Subcutaneous abdominal adipose tissue (tissue), 5 donors: ENCODE measurements around the gene SLC22A23.

Source experiments
- H3K27ac ChIP-seq: one replicate; pipeline ENCODE4 v1.7.0; 2013; ENCODE audit warnings: low read depth, mild to moderate bottlenecking, inconsistent platforms, low read length, moderate library complexity
- H3K27me3 ChIP-seq, 5 donors: one replicate each; pipeline ENCODE4 v1.7.0; 2013; ENCODE audit warnings: low read length in 5 of 5, inconsistent platforms in 1 of 5; ENCODE audit not compliant: control insufficient read depth in 5 of 5, insufficient read depth in 4 of 5
- H3K36me3 ChIP-seq, 5 donors: one replicate each; pipeline ENCODE4 v1.7.0; 2013; ENCODE audit warnings: low read length in 5 of 5; ENCODE audit not compliant: control insufficient read depth in 5 of 5, insufficient read depth in 5 of 5
- H3K4me1 ChIP-seq, 5 donors: one replicate each; pipeline ENCODE4 v1.7.0; 2013; ENCODE audit warnings: low read length in 5 of 5, mild to moderate bottlenecking in 3 of 5, moderate library complexity in 1 of 5; ENCODE audit not compliant: control insufficient read depth in 5 of 5, insufficient read depth in 5 of 5
- H3K4me3 ChIP-seq, 5 donors: one replicate each; pipeline ENCODE4 v1.7.0; 2013; ENCODE audit warnings: low read length in 5 of 5, low read depth in 1 of 5
- H3K9ac ChIP-seq, 5 donors: one replicate each; pipeline ENCODE4 v1.7.0; 2013; ENCODE audit warnings: low read length in 5 of 5, mild to moderate bottlenecking in 4 of 5, moderate library complexity in 3 of 5
- H3K9me3 ChIP-seq, 5 donors: one replicate each; pipeline ENCODE4 v1.7.0; 2013; ENCODE audit warnings: low read length in 5 of 5; ENCODE audit not compliant: control insufficient read depth in 5 of 5
- donor health status: healthy.
- donor health status: healthy.
- donor health status: healthy.
- donor health status: healthy.
- donor health status: healthy.

SLC22A23 gene

DNA sequence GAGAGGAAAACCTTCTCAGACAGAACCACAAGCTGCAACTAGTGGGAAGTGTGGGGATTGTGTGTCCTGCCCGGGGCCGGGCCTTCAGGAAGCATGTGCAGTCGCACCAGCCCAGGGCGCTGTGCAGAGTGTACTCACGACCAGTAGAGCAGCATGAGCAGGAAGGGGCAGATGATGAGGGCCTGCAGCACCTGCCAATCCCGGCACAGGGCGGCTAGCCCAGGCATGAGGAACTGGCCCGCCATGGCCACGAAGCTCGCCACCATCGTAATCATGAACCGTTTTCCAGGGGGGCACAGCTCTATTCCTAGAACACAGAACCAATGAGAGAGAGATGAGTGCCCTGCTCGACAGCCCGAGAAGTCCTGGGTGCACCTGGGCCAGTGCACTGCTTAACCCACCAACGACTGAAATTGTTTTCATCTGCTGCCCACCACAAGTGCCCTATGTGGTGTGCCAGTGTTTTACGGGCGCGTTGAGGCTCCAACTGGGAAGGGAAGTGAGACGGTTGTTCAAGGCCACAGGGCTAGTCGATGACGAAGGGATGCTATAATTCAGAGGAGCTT, 133.1 kb downstream of the SLC22A23 start:
- H3K9me3 ChIP-seq = no peaks in the 10 kb centered on the region
- H3K27ac ChIP-seq = peak overlapping the region; percentile 60
- H3K36me3 ChIP-seq = peaks cover 0 to 8% (median 5%) of the 10 kb centered on the region in 5 donors
- H3K4me3 ChIP-seq = peak overlapping the region in 1 of 5 donors; percentile 9
- H3K9ac ChIP-seq = no peak overlapping the region
- peaks cover 5 to 35% (median 22%) of the 10 kb centered on the region in 5 donors for H3K4me1 ChIP-seq
- H3K27me3 ChIP-seq = no peaks in the 10 kb centered on the region

DNA sequence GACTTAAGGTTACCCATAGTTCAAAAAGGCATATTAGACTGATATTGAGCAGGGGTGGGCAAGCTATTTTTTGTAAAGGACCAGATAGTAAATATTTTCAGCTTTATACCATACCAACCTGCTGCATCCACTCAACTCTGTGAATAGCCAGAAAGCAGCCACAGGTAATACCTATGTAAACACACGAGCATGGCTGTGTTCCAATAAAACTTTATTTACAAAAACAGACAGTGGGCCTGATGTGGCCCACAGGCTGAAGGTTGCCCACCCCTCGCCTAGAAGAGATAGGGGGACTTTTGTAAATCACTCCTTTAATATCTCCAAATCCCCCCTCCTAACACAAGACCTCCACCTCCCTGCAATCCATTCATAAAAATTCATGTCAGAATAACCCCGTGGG, 133.7 kb downstream of the SLC22A23 start:
- H3K9ac ChIP-seq = no peak overlapping the region

DNA sequence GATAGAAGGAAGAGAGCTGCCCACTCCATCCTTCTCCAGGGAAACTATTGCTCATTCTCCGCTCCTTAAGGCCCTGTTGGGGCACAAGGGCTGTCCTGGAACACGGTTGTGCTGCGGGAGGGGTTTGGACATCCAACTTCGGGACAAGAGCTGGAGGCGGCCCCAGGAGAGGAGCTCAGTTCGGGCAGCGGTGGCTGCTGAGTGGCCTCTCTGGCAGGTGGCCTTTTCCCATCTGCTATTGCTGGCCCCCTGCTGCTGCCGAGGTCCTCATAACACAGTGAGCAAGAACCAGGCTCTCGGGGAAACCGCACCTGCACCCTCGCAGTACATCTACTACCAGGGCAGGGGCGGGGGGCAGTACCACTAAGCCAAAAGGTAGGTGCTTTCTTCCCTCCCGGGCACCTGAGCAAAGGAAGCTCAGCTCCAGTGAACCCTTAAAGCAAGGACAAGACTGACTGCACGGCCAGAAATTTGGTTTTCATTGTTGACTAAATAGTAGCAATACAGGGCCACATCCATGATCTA, 134.4 kb downstream of the SLC22A23 start:
- Histone ChIP-seq H3K27ac (peak overlapping the region; percentile 29), H3K4me3 (no peak overlapping the region), H3K9me3 (no peaks in the 10 kb centered on the region), H3K36me3 (peaks cover 0 to 8% (median 5%) of the 10 kb centered on the region in 5 donors), H3K9ac (no peak overlapping the region), H3K27me3 (no peaks in the 10 kb centered on the region), H3K4me1 (peaks cover 5 to 35% (median 26%) of the 10 kb centered on the region in 5 donors)

More for the DNA sequence above, 133.7 kb downstream of the SLC22A23 start:
- H3K4me1 ChIP-seq = peaks cover 5 to 35% (median 22%) of the 10 kb centered on the region in 5 donors
- H3K27ac ChIP-seq = no peak overlapping the region
- H3K9me3 ChIP-seq = no peaks in the 10 kb centered on the region
- H3K27me3 ChIP-seq = no peaks in the 10 kb centered on the region
- no peak overlapping the region for H3K4me3 ChIP-seq
- peaks cover 0 to 8% (median 5%) of the 10 kb centered on the region in 5 donors for H3K36me3 ChIP-seq

DNA sequence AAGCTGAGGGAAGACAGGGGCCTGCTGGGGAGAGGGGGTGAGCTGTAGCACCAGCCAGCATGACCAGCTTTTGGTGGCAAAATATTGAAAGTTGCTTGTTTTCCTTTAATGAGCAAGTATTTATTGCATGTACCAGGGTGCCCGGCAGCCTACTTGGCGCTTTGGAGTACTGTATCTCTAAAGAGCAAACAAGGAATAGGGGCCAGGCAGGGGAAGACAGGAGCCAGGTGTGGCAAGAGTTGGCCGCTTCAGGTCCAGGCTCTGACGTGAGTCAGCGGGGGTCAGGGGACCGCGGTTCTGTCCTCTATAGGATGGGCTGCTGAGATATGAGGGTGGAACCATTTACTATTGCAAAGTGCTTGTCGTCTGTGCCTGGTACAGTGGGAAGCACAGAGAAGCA, 135.0 kb downstream of the SLC22A23 start:
- no peaks in the 10 kb centered on the region for H3K27me3 ChIP-seq
- H3K9me3 ChIP-seq = no peaks in the 10 kb centered on the region
- H3K36me3 ChIP-seq = peaks cover 0 to 13% (median 5%) of the 10 kb centered on the region in 5 donors
- no peak overlapping the region for H3K27ac ChIP-seq
- H3K4me3 ChIP-seq = no peak overlapping the region
- H3K9ac ChIP-seq = no peak overlapping the region
- H3K4me1 ChIP-seq = peaks cover 5 to 35% (median 22%) of the 10 kb centered on the region in 5 donors

DNA sequence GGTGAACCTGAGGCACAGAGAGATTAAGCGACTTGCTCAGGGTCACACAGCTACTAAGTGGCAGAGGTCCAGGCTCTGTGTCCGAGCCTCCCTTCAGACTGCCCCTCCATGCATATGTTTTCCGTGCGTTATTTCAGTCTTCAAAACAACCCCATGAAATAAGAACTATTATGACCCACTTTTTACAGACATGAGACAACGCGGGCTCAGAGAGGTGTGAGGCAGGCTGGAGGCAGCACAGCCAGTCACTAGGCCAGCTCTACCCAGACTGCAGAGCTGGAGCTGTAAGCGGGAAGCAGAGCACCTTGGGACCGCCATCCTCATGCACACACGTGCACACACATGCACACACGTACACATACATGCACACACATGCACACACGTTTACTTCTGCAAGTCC, 135.8 kb downstream of the SLC22A23 start:
- no peak overlapping the region for H3K9ac ChIP-seq
- H3K4me1 ChIP-seq = peaks cover 5 to 33% (median 16%) of the 10 kb centered on the region in 5 donors
- H3K27me3 ChIP-seq = no peaks in the 10 kb centered on the region
- no peak overlapping the region for H3K27ac ChIP-seq
- no peaks in the 10 kb centered on the region for H3K9me3 ChIP-seq
- no peak overlapping the region for H3K4me3 ChIP-seq
- H3K36me3 ChIP-seq = peaks cover 0 to 16% (median 5%) of the 10 kb centered on the region in 5 donors

DNA sequence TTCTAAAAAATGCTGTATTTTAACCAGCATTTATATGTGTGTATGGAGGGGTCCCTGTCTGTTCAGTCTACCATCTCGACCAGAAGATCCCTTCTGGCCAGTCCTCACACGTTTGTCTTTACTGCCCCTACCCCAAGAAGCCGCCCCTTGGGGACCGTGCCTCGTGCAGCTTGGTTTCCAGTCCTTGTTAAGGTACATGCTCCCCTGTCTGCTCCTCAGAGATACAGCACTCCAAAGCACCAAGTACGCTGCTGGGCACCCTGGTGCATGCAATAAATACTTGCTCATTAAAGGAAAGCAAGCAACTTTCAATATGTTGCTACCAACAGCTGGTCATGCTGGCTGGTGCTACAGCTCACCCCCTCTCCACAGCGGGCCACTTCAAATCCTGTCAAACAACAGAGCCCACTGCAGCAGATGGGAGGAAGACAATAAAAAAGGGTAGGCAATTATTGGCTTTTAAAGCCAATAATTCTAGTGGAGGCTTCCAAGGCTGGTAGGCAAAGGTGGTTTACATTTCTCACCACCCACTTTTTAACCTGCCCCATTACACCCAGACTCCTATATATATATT, 136.5 kb downstream of the SLC22A23 start:
- no peak overlapping the region for H3K9ac ChIP-seq

DNA sequence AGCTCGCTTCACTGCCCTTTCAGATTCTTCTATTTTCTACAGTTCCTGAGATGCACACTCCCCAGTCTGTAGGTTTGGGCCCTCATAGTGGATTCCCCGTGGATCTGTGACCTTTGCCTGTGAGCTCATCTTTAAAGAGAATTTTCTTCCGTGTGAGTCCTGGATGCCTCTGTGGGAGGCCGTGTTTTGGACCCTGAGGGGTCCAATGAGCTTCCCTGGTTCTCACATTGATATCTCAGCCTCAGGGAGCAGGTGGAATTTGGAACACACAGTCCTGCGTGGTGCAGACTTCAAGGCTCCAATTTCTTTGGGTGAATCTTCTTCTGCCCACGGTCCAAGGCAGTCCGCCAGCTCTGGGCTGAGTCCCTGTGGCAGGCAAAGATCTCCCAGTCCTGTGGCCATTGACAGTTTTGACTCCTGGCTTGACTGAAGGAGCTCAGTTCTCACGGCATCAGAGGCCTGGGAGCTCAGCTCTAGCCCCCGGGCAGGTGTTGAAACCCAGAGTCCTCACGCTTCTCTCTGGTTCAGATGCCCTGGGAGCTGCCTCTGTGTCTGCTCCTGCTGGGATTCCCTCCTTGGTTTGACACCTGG, 137.1 kb downstream of the SLC22A23 start:
- no peak overlapping the region for H3K27ac ChIP-seq
- no peaks in the 10 kb centered on the region for H3K9me3 ChIP-seq

More for the DNA sequence above, 136.5 kb downstream of the SLC22A23 start:
- Histone ChIP-seq H3K9me3 (no peaks in the 10 kb centered on the region), H3K27me3 (no peaks in the 10 kb centered on the region), H3K4me3 (no peak overlapping the region), H3K27ac (no peak overlapping the region), H3K4me1 (peaks cover 4 to 32% (median 11%) of the 10 kb centered on the region in 5 donors), H3K36me3 (peaks cover 0 to 16% (median 5%) of the 10 kb centered on the region in 5 donors)

DNA sequence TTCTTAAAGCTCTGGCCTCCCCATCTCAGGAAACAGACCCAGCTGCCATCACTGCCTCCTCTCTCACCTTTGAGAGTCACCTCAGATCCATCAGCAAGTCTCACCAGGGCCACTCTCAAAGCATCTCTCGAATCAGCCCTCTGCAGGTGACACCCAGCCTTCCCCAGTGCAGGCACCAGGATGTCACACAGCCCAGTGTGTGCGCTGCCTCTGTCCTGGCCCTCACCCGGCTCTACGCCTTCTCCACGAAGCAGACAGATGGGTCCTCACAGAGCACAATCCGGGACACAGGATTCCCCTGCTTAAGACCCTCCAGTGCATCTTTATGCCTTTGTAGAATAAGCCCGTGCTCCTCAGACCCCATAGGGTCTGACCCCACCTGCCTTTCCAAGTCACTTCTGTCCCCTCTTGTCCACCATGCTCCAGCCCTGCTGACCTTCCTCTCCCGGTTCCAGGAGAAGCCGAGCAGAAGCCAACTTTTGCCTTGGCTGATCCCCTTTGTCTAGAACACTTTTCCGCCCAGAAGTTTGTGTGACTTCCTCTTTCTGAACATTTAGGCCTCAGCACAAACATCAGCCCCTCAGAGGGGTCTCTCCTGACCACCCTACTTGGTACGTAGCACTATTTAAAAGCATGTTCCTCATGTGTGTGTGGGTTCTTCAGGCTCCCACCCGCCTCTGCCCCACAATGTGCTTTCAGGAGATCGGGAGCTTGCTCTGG, 137.9 kb downstream of the SLC22A23 start:
- Histone ChIP-seq H3K27ac (no peak overlapping the region), H3K9ac (no peak overlapping the region), H3K9me3 (no peaks in the 10 kb centered on the region), H3K36me3 (peaks cover 0 to 19% (median 5%) of the 10 kb centered on the region in 5 donors), H3K27me3 (no peaks in the 10 kb centered on the region), H3K4me1 (peaks cover 0 to 20% (median 3%) of the 10 kb centered on the region in 5 donors), H3K4me3 (no peak overlapping the region)

More for the DNA sequence above, 137.1 kb downstream of the SLC22A23 start:
- H3K9ac ChIP-seq = no peak overlapping the region
- H3K27me3 ChIP-seq = no peaks in the 10 kb centered on the region
- peaks cover 0 to 19% (median 5%) of the 10 kb centered on the region in 5 donors for H3K36me3 ChIP-seq
- no peak overlapping the region for H3K4me3 ChIP-seq
- peaks cover 0 to 26% (median 5%) of the 10 kb centered on the region in 5 donors for H3K4me1 ChIP-seq

DNA sequence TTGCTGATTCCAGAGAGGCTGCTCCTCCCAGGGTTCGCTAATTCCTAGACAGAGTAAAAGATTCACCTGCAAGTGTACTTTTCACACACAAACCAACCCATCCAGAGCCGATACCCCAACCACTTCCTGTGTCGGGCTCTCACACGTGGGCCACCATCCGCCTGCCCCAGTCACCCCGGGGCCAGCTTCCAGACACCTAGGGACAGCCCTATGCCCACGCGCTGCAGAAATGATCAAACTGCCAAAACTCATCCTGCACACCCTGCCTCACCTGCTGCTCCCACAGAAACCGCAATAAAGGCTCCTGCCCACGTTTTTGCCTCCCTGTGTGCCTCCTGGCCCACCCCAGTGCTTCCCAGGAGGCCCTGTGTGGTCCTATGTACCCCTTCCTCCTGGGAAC, 138.6 kb downstream of the SLC22A23 start:
- Histone ChIP-seq H3K4me1 (peaks cover 0 to 13% (median 3%) of the 10 kb centered on the region in 5 donors), H3K9ac (no peak overlapping the region), H3K36me3 (peaks cover 0 to 19% (median 5%) of the 10 kb centered on the region in 5 donors), H3K9me3 (no peaks in the 10 kb centered on the region), H3K4me3 (no peak overlapping the region), H3K27me3 (no peaks in the 10 kb centered on the region), H3K27ac (no peak overlapping the region)
